Stimulated activated CD4-positive, alpha-beta T cell treated with anti-CD3 and anti-CD28 coated beads, Interleukin-4, amount 100 ng/mL, for 48 hours (primary cell): ENCODE measurements around the gene GARIN5B.
A peak's percentile ranks its signal among the peaks of the same experiment; 100 is the strongest.

ENCODE experiments used
- DNase-seq, 2 donors: peaks; one replicate each; pipeline ENCODE4 v3.0.0-alpha.2; 2020; ENCODE audit warnings: low read depth in 2 of 2

GARIN5B gene

DNA sequence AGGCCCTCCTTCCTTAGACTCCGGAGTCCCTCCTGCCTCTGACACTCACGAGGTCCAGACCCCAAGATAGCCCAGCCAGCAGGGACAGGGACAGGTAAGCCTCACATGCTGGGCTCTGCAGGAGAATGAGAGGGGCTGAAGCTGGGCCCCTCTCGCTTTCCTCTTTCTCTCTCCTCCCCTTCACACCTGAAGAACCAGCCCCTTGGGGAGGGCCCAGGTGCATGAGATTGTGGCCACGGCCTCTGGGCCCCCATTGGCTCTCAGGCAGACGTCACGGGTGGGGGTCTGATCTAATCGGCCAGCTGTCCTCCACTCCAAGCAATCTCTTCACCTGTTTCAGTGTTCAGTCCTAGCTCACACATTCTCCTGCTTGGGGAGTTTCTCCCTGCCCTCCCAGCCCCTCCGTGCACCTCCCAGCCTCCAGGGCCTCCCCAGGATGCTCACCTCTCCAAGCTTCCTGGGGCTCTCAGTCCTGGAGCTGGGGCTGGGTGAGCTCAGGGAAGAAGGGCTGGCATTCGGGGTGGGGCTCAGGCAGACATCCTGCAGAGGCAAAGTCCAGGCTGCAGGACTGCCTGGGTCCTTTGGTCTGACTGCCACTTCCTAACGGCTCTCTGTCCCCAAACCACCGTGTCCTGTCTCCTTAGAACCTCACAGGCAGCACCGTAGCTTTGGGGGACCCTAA, 40.7 kb downstream of the GARIN5B start:
- DNase-seq = no peak

DNA sequence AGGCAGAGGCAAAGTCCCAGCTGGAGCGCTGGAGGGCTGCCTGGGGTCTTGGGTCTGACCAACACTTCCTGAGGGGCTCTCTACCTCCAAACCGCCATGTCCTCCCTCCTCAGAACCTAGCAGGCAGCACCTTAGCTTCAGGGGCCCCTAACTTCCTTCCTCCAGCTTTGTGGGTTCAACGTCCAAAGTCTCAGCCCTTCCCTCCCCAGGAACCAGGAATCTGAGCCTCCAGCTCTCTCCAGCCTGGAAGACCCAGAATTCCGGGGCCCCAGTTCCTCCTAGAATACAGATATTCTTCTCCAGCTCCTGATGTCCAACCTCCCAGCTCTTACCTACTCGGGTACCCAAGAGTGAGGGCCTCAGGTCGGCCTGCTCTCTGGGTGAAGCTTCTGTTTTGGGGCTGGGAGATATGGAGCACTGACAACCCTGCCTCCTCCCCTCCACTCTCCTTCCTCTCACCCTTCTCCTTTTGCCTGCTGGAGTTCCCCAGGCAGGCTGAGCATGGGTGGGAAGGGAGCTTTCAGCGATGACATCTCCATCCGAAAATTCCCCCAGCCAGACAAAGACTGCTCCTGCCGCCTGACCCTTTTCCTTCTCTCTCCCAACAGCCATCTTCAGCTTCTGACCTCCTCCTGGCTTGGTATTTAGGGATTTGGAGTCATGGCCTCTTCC, 41.5 kb downstream of the GARIN5B start:
- no peak for DNase-seq

- DNase-seq = no peak
Measured at GRCh38 chr19:55320844-55321419, 42.1 kb downstream of the GARIN5B start.

- DNase-seq = no peak
Measured at GRCh38 chr19:55319785-55320184, 43.3 kb downstream of the GARIN5B start.

DNA sequence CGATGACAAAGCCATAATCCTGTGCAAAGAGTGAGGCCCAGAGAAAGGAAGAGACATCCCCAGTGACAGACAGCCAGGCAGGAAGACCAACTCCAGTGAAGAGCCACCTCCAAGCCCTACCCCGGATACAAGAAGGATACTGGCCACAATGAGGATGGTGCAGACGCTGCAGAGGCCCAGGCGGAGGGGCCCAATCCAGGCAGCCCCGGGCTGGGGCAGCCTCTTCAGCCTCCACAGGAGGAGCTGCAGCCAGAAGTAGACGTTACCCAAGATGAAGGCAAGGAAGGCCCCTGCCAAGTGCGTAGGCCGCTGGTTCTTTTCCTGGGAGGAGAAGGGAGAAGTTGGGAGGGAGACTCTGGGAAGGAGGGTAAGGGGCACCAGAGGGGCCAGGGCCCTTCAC, 46.4 kb downstream of the GARIN5B start:
- DNase-seq = no peak

DNA sequence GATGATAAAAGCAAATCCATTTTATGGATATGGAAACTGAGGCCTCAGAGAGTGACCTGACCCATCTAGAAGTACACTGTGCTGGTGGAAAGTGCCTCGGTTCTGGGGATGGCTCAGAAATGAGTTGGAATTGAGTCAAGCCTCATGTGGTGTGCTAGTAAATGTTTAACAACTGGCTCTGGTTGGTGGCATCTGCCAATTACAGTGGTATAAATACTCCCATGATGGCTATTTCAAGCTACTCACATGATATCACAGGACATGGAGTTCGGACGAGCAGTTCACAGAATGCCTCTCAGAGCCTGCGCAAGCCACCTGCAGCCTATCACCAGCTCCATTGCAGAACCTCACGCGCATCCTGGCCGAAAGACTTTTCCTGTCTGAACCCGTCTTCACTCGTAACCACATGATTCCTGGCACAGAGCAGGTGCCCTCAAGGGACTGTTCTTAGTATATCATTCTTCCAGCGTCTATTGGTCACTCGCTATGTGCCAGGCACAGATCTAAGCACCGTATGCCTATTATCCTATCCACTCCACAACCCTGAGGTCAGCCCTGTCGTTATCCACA, 47.0 kb downstream of the GARIN5B start:
- no peak for DNase-seq

DNA sequence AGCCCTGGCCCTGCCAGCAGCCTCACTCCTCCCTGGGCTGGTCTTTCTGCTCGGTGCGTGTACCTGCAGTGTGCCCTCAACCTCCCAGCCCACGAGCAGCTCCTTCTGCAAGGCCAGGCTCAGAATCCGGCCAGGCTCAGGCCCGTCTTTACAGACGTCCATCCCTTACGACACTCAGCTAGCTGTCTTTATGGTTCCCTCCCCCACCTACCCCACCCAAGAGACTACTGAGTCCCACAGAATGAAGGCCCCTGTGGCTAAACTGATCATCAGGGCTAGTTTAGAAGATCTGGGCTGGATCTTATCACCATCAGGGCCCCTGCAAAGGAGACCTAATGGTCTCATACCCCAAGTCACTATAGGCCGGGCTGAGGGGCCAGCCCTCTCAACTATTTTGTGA, 48.7 kb downstream of the GARIN5B start:
- DNase-seq = no peak

- DNase-seq = no peak
Measured at GRCh38 chr19:55312621-55313512, 50.2 kb downstream of the GARIN5B start.

GRCh38 chr19:55311797-55312196, 51.3 kb downstream of the GARIN5B start:
- no peak for DNase-seq

DNA sequence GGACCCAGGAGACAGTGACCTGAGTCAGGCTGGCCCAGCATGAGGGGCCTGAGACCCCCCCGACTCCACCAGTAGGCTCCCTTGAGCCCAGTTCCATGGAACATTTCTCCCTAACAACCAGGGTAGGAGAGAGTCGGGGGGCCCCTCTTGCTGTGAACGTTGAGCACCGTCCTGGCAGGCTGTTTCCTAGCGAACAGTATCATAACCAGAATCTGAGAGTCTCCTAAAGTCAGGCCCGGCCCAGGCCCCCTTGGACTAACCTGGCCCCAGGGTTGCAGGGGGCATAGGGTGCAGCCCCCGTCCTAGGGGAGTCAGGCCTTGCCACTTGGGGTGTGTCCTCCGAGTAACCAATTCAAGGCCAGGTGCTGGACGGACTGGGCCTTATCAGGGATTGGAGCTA, 51.7 kb downstream of the GARIN5B start:
- no peak for DNase-seq

GRCh38 chr19:55310498-55310897, 52.6 kb downstream of the GARIN5B start:
- DNase-seq = no peak

DNA sequence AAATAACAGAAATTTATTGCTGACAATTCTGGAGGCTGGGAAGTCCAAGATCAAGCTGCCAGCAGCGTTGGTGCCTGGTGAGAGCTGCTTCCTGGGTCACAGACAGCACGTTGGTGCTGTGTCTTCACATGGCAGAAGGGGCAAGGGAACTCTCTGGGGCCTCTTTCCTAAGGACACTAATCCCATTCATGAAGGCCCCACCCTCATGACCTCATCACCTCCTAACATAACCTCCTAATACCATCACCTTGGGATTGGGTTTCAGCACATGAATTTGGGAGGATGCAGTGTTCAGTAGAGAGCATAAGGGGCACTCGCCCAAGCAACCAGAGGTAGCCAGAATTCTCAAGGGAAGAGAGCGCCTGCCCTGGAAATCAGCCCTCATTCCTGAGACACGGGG, 53.6 kb downstream of the GARIN5B start:
- DNase-seq = no peak

DNA sequence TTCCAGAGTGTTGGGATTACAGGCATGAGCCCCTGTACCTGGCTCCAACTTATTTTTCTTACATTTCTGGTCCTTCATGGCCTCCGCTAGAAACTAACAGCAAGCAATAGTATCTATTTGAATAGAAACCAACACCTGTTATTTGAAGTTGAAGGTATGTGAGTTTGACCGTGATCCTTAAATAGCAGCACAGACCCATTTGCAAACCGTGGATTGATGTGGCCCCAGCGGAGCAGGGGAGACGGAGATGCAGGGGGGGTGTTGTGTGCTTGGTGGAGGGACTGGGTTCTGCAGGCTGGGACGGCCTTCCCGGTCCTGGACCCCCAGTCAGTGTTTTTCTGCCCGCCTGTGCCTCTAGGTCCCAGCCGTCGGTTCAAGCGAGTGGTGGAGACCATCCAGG, 54.8 kb downstream of the GARIN5B start:
- no peak for DNase-seq

DNA sequence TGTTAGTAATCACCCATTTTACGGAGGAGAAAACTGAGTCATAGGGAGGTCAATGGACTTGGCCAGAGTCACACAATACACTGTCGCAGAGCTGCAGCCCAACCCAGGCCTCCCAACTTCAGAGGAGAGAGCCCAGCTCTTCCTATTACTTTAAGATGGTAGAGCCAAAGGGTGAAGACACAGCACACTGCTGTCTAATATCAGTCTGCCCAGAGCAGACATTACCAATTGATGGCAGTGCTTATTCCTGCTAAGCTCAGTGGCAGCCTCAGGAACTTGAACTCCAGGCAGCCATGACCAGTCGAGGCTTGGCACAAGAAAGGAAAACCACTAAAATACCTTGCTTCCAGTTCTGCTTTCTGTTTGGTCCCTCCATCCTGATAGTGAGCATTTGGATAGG, 56.3 kb downstream of the GARIN5B start:
- DNase-seq = no peak

DNA sequence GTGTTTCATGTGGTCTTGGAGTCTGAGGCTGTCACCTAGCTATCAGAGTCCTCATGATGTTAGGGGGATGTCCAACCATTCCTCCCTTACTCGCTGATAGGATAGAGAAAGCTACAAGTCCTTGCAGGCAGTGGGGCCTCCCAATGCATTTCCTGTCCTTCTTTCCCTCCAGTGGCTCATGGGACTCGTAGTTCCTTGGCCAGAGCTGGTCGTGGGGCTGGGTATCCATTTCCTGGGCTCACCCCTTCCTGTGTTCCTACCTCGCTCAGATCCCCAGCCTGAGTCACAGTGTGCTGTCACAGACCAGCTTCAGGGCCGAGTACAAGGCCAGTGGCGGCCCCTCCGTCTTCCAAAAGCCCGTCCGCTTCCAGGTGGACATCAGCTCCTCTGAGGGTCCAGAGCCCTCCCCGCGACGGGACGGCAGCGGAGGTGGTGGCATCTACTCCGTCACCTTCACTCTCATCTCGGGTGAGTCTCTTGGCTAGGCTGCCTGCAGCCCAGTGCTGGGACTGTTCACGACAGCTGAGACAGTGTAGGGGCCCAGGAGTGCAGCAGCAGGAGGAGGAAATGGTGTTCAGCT, 57.0 kb downstream of the GARIN5B start:
- DNase-seq = no peak

GRCh38 chr19:55305491-55305890, 57.6 kb downstream of the GARIN5B start:
- peak; percentile 33 to 41 for DNase-seq

DNA sequence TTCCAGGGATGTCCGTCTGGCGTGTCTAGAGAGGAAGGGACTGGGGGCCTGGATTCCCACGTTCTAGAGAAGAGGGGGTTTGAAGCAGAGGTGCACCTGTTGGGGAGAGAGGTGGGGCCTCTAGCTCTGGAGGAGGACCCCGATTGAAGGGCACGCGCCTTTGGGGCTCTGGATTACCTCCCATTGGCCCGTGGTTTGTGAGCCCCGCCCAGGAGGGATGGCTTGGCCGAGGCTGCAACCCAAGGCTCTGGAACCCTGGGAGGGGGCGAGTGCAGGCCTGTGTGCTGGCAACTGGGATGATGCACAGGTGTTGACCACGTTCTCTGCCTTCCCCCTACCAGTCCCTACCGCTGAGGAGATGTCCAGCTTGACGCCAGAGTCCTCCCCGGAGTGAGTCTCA, 58.1 kb downstream of the GARIN5B start:
- DNase-seq = no peak
